ENCODE results near the gene H2BK1.

- no peak for TF ChIP-seq EZH2 (IDR thresholded peaks at IDR 0.05; ENCODE audit: borderline replicate concordance, low read length)
- TF ChIP-seq CTCF (IDR thresholded peaks at IDR 0.05; ENCODE audit: low read length) = no peak
Measured at GRCh38 chr7:151192002-151192539, 18.2 kb downstream of the H2BK1 start.
